GM12878 (cell line): ENCODE results near the gene ACKR2. TPM values are rescaled to one million over a fixed set of nuclear protein-coding genes. Genes with fewer than 3 reads are reported as not detected.
A peak's percentile ranks its signal among the peaks of the same experiment; 100 is the strongest.

Experiments used
- ATAC-seq: fragments of 200-7000 bp; cut with Tn5 transposase; 3 replicates; pipeline ENCODE4 v1.9.1; 2020; ENCODE audit warnings: mild to moderate bottlenecking, moderate library complexity
- BruUV-seq: library from RNA; stranded (reverse); fragments of 400-500 nt; replicated peaks from 2 replicates; lab custom pipeline; 2021; lab: Mats Ljungman, UMichigan
- CTCF ChIA-PET: fragments of 300-600 bp; sonication (Branson Sonifier 250); formaldehyde crosslinking; extraction: SDS; loops from one replicate; lab custom pipeline; 2021; ENCODE audit warnings: inconsistent platforms; lab: Yijun Ruan, JAX
- POLR2A ChIA-PET: fragments of 350-600 bp; formaldehyde crosslinking; extraction: SDS; loops from one replicate; lab custom pipeline; 2021; ENCODE audit warnings: inconsistent platforms; lab: Charles Lee
- RAD21 ChIA-PET: fragments of 300-600 bp; sonication (Branson Sonifier 250); formaldehyde crosslinking; loops from one replicate; lab custom pipeline; 2023; ENCODE audit warnings: antibody characterized with exemption; ENCODE audit not compliant: unreplicated experiment; lab: Charles Lee
- SMC1A ChIA-PET: fragments of 300-600 bp; sonication (Branson Sonifier 250); formaldehyde crosslinking; loops from one replicate; lab custom pipeline; 2023; ENCODE audit not compliant: unreplicated experiment, uncharacterized antibody; lab: Charles Lee
- DNase-seq: peaks from one replicate; pipeline ENCODE4 v3.0.0-alpha.2; 2011; ENCODE audit warnings: low read depth, low spot score
- FAIRE-seq: peaks from 3 replicates; lab custom pipeline; 2011; peaks lifted over from hg19 to GRCh38; lab: Jason Lieb, UNC
- H2AFZ ChIP-seq: 2 replicates; pipeline ENCODE4 v1.6.0; 2011; ENCODE audit warnings: low read depth, low read length, control low read depth; ENCODE audit not compliant: control insufficient read depth
- H3K27ac ChIP-seq: 2 replicates; pipeline ENCODE4 v1.5.1; 2011; ENCODE audit warnings: control low read depth; ENCODE audit not compliant: control insufficient read depth, insufficient read depth
- H3K27me3 ChIP-seq, 2 experiments: replicated peaks in 1 of 2; 2 replicates each; pipeline versions ENCODE4 v1.6.0 to v1.6.1; 2011; ENCODE audit warnings: low read length in 1 of 2; ENCODE audit not compliant: control insufficient read depth in 2 of 2, insufficient read depth in 2 of 2
- H3K36me3 ChIP-seq, 2 experiments: 2 replicates each; pipeline ENCODE4 v1.5.1; 2011; ENCODE audit warnings: low read length in 1 of 2; ENCODE audit not compliant: control insufficient read depth in 2 of 2, insufficient read depth in 2 of 2
- H3K4me1 ChIP-seq: 2 replicates; pipeline ENCODE4 v1.6.1; 2011; ENCODE audit warnings: mild to moderate bottlenecking, low read length, moderate library complexity, mixed read lengths; ENCODE audit not compliant: control insufficient read depth, insufficient read depth
- H3K4me2 ChIP-seq: 2 replicates; pipeline ENCODE4 v1.6.0; 2011; ENCODE audit warnings: control low read depth; ENCODE audit not compliant: control insufficient read depth, insufficient read depth
- H3K4me3 ChIP-seq: fragments of 200-600 bp; sonication (generic); 2 replicates; pipeline ENCODE4 v1.5.1; 2016
- H3K79me2 ChIP-seq: 2 replicates; pipeline ENCODE4 v1.6.0; 2011; ENCODE audit warnings: low read length; ENCODE audit not compliant: control insufficient read depth, insufficient read depth
- H3K9ac ChIP-seq: 2 replicates; pipeline ENCODE4 v1.8.0; 2011; ENCODE audit warnings: low read length, control low read depth, mixed read lengths; ENCODE audit not compliant: control insufficient read depth, insufficient read depth
- H3K9me3 ChIP-seq: replicated peaks from 3 replicates; pipeline ENCODE4 v1.5.1; 2011; ENCODE audit warnings: mild to moderate bottlenecking, low read length; ENCODE audit not compliant: control insufficient read depth, insufficient read depth
- H4K20me1 ChIP-seq: 2 replicates; pipeline ENCODE4 v1.6.0; 2011; ENCODE audit not compliant: control insufficient read depth, insufficient read depth
- BMI1 ChIP-seq: fragments of 450-650 bp; IDR thresholded peaks from 2 replicates; pipeline ENCODE4 v1.6.1; 2016; ENCODE audit warnings: mild to moderate bottlenecking, moderate library complexity, borderline replicate concordance
- EP300 ChIP-seq, 2 experiments: fragments of 150-350 bp in 1 of 2; IDR thresholded peaks; 2 replicates each; pipeline ENCODE4 v1.6.1; 2011 to 2012; ENCODE audit warnings: low read depth in 2 of 2, low read length in 2 of 2, borderline replicate concordance in 1 of 2, improper control_type of control experiment in 1 of 2, inconsistent platforms in 1 of 2; ENCODE audit not compliant: control insufficient read depth in 1 of 2
- JUNB ChIP-seq: IDR thresholded peaks from 2 replicates; pipeline ENCODE4 v1.6.1; 2016; ENCODE audit warnings: antibody characterized with exemption, mild to moderate bottlenecking
- MYC ChIP-seq: IDR thresholded peaks from 2 replicates; pipeline ENCODE4 v1.6.1; 2011; ENCODE audit warnings: mild to moderate bottlenecking, low read length, moderate library complexity, inconsistent platforms; ENCODE audit not compliant: insufficient read depth, insufficient replicate concordance, insufficient read length, severe bottlenecking
- NBN ChIP-seq: fragments of 450-650 bp; IDR thresholded peaks from 2 replicates; pipeline ENCODE4 v1.6.1; 2016
- RAD21 ChIP-seq: IDR thresholded peaks from 2 replicates; pipeline ENCODE4 v1.6.1; 2011; ENCODE audit warnings: mild to moderate bottlenecking, low read depth, low read length, moderate library complexity; ENCODE audit not compliant: insufficient read depth
- RCOR1 ChIP-seq: conservative IDR thresholded peaks from 2 replicates; pipeline ENCODE4 v1.6.1; 2012; ENCODE audit warnings: low read depth, low read length, improper control_type of control experiment
- REST ChIP-seq: IDR thresholded peaks from 2 replicates; pipeline ENCODE4 v1.6.1; 2012; ENCODE audit warnings: mild to moderate bottlenecking, low read depth, low read length
- SIN3A ChIP-seq: IDR thresholded peaks from 2 replicates; pipeline ENCODE4 v1.6.1; 2012; ENCODE audit warnings: low read depth, low read length, improper control_type of control experiment
- SKIL ChIP-seq: fragments of 450-650 bp; IDR thresholded peaks from 2 replicates; pipeline ENCODE4 v1.6.1; 2017; ENCODE audit warnings: mild to moderate bottlenecking, low read depth, inconsistent platforms; ENCODE audit not compliant: poor library complexity, severe bottlenecking
- ZNF592 ChIP-seq: fragments of 450-650 bp; IDR thresholded peaks from 2 replicates; pipeline ENCODE4 v1.6.1; 2017; ENCODE audit warnings: mild to moderate bottlenecking, moderate library complexity
- WGBS: methylation state at CpG from one replicate; pipeline ENCODE4 v1.1.6; 2016; ENCODE audit warnings: low lambda C conversion rate; ENCODE audit not compliant: insufficient replicate concordance, insufficient coverage; ENCODE audit errors: missing lambda C conversion rate; 5-methylcytosine and 5-hydroxymethylcytosine counted together
- in situ Hi-C: fragments of 300-500 bp; cut with MboI; formaldehyde crosslinking; loops from 9 replicates; pipeline ENCODE4 v1.14.3; 2018; ENCODE audit warnings: mixed read lengths
- intact Hi-C: fragments of 100-400 bp; cut with micrococcal nuclease; formaldehyde crosslinking; loops from one replicate; pipeline ENCODE4 v1.14.2; 2022; ENCODE audit not compliant: unreplicated experiment
- polyA plus RNA-seq, 11 experiments: library from polyadenylated mRNA; depleted of rRNA in 4 of 11; unstranded in 6 of 11; stranded (reverse) in 5 of 11; fragments of >200 nt; fragmentation: Nextera tagmentation in 4 of 11; fragmentation: Illumina TruSeq in 1 of 11; extraction: Ambion mirVana in 4 of 11; extraction: Trizol in 1 of 11; gene quantifications; 1 replicate in 1 of 11; 2 replicates in 10 of 11; pipeline versions ENCODE4 v1.2.1 to v1.2.3, GENCODE V29; 2011 to 2016; ENCODE audit warnings: inconsistent platforms in 2 of 11, missing spikeins in 2 of 11, low read depth in 1 of 11
- total RNA-seq, 4 experiments: library from RNA; depleted of rRNA in 3 of 4; stranded (reverse); fragments of >200 nt in 3 of 4; fragmentation: Illumina TruSeq in 1 of 4; extraction: Trizol in 1 of 4; gene quantifications; 2 replicates each; pipeline versions ENCODE4 v1.2.1 to v1.2.3, GENCODE V29; 2013 to 2021

The ACKR2 gene
- total and polyA plus RNA-seq, 10 of the 15 experiments (the other 5 are each of a cell fraction or from before 2014, with no cell fraction given): 0.05 to 0.91 (median 0.23) TPM; not detected in 2

- Histone ChIP-seq H3K4me3 (no peak overlapping the region), H3K79me2 (peaks cover 12% of the 10 kb centered on the region), H3K36me3 (peaks cover 0 to 6% of the 10 kb centered on the region in 2 experiments; a peak in 2 of 4 replicates), H3K27me3 (no peaks in the 10 kb centered on the region), H3K9ac (no peak overlapping the region), H3K4me2 (no peak overlapping the region), H2AFZ (no peak overlapping the region), H4K20me1 (no peaks in the 10 kb centered on the region), H3K9me3 (no peaks in the 10 kb centered on the region), H3K4me1 (no peaks in the 10 kb centered on the region), H3K27ac (no peak overlapping the region)
- FAIRE-seq (peak; percentile 61), DNase-seq (no peak), ATAC-seq (peak; percentile 45; the same call in 2 of the 3 replicates)
- in situ Hi-C loops (no loop called here), intact Hi-C loops (no loop called here)
- CTCF ChIA-PET: interaction anchor here (0.6 to 2.1 kb wide), 5 partner anchors 14 to 696 kb away, joined by 3 to 8 read pairs (median 3); no protein-coding TSS in a partner anchor
- WGBS: 98% methylated on average over 2 of the region's 2 CpGs
- SMC1A ChIA-PET: interaction anchor here (0.7 to 1.5 kb wide), 2 partner anchors 16 to 17 kb away, joined by 3 read pairs; no protein-coding TSS in a partner anchor
- POLR2A ChIA-PET: interaction anchor here (1.1 kb wide), 1 partner anchor 9 kb away, joined by 5 read pairs; the partner anchor contains the start of gene HIGD1A
- TSS peak; percentile 22 for BruUV-seq
- RAD21 ChIA-PET: interaction anchor here (1.0 to 1.1 kb wide), 2 partner anchors 13 to 36 kb away, joined by 4 read pairs; no protein-coding TSS in a partner anchor
- TF ChIP-seq NBN (no peak), RAD21 (no peak), SIN3A (no peak), MYC (no peak), JUNB (no peak), BMI1 (no peak), REST (no peak), ZNF592 (no peak), RCOR1 (no peak), SKIL (no peak), EP300 (IDR thresholded peaks at IDR 0.05; ENCODE audit: borderline replicate concordance in 1 of 2, control insufficient read depth in 1 of 2, low read depth in 2 of 2, low read length in 2 of 2) (no peak)
Measured at GRCh38 chr3:42795621-42796181, 13.5 kb upstream of the ACKR2 start.
